Pancreas (tissue), 10 donors: ENCODE results near the gene CYP1B1. TPM values are rescaled to one million over a fixed set of nuclear protein-coding genes. Genes with fewer than 3 reads are reported as not detected.
A peak's percentile ranks its signal among the peaks of the same experiment; 100 is the strongest.

Experiments
- ATAC-seq, 4 donors: fragments of 200-7000 bp; cut with Tn5 transposase; one replicate each; pipeline versions ENCODE4 v1.8.0 to v1.9.1; 2020; ENCODE audit warnings: mild to moderate bottlenecking in 4 of 4, moderate library complexity in 4 of 4
- DNase-seq, 6 donors: peaks; one replicate each; pipeline ENCODE4 v3.0.0-alpha.2; 2020
- FAIRE-seq: peaks from 2 replicates; lab custom pipeline; 2012; peaks lifted over from hg19 to GRCh38; lab: Jason Lieb, UNC
- H3K27ac ChIP-seq, 4 donors: fragments of 200-600 bp; sonication (generic); 1 replicate in 3 of 4; 2 replicates in 1 of 4; pipeline versions ENCODE4 v1.5.0 to v1.8.0; 2020
- H3K27me3 ChIP-seq, 4 donors: fragments of 200-600 bp; one replicate each; pipeline ENCODE4 v1.8.0; 2021
- H3K36me3 ChIP-seq, 3 donors: fragments of 200-600 bp; sonication (generic) in 1 of 3; one replicate each; pipeline versions ENCODE4 v1.5.0 to v1.8.0; 2020 to 2021
- H3K4me1 ChIP-seq, 3 donors: fragments of 200-600 bp; one replicate each; pipeline ENCODE4 v1.8.0; 2021
- H3K4me3 ChIP-seq, 4 donors: fragments of 200-600 bp; sonication (generic) in 2 of 4; one replicate each; pipeline versions ENCODE4 v1.5.0 to v1.8.0; 2020 to 2021
- H3K9me3 ChIP-seq, 4 donors: fragments of 200-600 bp; one replicate each; pipeline ENCODE4 v1.8.0; 2021
- WGBS, 2 donors: extraction: QIAGEN DNeasy Blood & Tissue Kit; methylation state at CpG; one replicate each; pipeline ENCODE4 v1.1.7; 2013; 5-methylcytosine and 5-hydroxymethylcytosine counted together
- intact Hi-C, 3 donors: fragments of 100-400 bp; cut with DNase I; formaldehyde crosslinking; loops; one replicate each; pipeline versions ENCODE4 v1.11.1 to v1.14.2; 2022
- polyA plus RNA-seq, 2 donors: library from polyadenylated mRNA; stranded (reverse); fragments of 200-250 nt; gene quantifications; one replicate each; pipeline ENCODE4 v1.2.3, GENCODE V29; 2013
- total RNA-seq, 6 donors: library from RNA; stranded (reverse); fragmentation: NEBNext Ultra II Directional in 4 of 6; extraction: Animal tissue kit (Norgen Biotek cat#: 25700) in 4 of 6; gene quantifications; one replicate each; pipeline versions ENCODE4 v1.2.1 to v1.2.4, GENCODE V29; 2021 to 2023
- TF ChIP-seq, protein P1 (sequence below), 4 donors: fragments of 200-600 bp; sonication (generic) in 3 of 4; IDR thresholded peaks; one replicate each; pipeline versions ENCODE4 v1.5.0 to v1.8.0; 2021; ENCODE audit warnings: antibody characterized with exemption in 4 of 4
- donor health status: healthy with polysubstance abuse.
- donor health status: DM: no; HTN: no; CAD: no; lungs with moderate emphysema.
- donor health status: DM: no; HTN: no; CAD: no.
- donor health status: control.
- donor health status: control.
- donor health status: Bipolar disorder and iron deficiency.
- donor health status: DM: yes; HTN: yes; CAD: no.
- donor health status: DM: no; HTN: no; CAD: no.
- donor health status: DM: no; HTN: no; CAD: no.
- donor health status: DM: yes; HTN: yes; CAD: no.

Gene CYP1B1
- total and polyA plus RNA-seq, 8 donors = 0.93 to 36.3 (median 3.3) TPM

DNA sequence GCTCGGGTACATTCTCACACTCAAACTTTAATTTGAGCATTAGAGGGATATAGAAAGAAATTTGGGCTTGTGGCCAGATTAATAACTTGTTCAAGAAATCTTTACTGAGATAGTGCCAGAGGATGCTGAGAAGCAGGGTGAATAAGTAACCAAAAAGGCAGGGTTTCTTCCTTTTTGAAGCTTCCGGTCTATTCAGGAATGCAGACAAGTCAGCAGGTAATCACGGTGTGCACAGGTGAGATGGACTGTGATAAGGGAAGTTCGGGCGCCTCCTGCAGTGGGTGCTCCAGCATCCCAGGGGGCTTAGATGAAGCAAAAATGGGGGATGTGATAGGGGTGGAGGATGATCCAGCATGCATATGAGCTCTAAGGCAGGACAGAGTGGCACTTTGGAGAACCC, 44.9 kb upstream of the CYP1B1 start:
- H3K36me3 ChIP-seq = no peaks in the 10 kb centered on the region
- intact Hi-C loops = no loop called here
- no peak for FAIRE-seq
- TF ChIP-seq, protein P1, sequence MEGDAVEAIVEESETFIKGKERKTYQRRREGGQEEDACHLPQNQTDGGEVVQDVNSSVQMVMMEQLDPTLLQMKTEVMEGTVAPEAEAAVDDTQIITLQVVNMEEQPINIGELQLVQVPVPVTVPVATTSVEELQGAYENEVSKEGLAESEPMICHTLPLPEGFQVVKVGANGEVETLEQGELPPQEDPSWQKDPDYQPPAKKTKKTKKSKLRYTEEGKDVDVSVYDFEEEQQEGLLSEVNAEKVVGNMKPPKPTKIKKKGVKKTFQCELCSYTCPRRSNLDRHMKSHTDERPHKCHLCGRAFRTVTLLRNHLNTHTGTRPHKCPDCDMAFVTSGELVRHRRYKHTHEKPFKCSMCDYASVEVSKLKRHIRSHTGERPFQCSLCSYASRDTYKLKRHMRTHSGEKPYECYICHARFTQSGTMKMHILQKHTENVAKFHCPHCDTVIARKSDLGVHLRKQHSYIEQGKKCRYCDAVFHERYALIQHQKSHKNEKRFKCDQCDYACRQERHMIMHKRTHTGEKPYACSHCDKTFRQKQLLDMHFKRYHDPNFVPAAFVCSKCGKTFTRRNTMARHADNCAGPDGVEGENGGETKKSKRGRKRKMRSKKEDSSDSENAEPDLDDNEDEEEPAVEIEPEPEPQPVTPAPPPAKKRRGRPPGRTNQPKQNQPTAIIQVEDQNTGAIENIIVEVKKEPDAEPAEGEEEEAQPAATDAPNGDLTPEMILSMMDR (IDR thresholded peaks at IDR 0.05) = no peak
- no peaks in the 10 kb centered on the region for H3K4me1 ChIP-seq
- 33 to 43% methylated on average over 5 of the region's 5 CpGs for WGBS, 2 donors
- H3K27ac ChIP-seq = no peak overlapping the region
- H3K9me3 ChIP-seq = no peaks in the 10 kb centered on the region
- DNase-seq = no peak
- H3K27me3 ChIP-seq = no peaks in the 10 kb centered on the region
- H3K4me3 ChIP-seq = no peak overlapping the region
- peak in 3 of 4 donors; percentile 15 to 50 (median 22) for ATAC-seq

DNA sequence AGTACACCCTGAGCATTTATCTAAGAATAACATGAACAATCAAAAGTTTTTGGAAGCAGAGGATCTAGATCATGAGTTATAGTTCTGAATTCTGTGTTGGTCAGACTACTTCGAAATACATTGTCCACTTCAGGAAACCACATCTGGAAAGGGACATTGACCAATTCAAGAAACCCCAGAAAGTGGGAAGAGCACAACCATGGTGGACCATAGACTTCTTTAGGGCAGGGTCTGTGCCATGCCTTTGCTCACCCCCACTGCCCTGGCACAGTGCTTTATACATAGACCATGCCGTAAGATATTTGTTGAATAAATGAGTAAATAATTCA, 44.3 kb upstream of the CYP1B1 start:
- H3K27ac ChIP-seq = no peak overlapping the region
- H3K9me3 ChIP-seq = no peaks in the 10 kb centered on the region
- DNase-seq (no peak), ATAC-seq (no peak), FAIRE-seq (no peak)
- H3K4me1 ChIP-seq = no peaks in the 10 kb centered on the region
- 56 to 59% methylated on average over 2 of the region's 2 CpGs for WGBS, 2 donors
- H3K36me3 ChIP-seq = no peaks in the 10 kb centered on the region
- TF ChIP-seq, protein P1 (IDR thresholded peaks at IDR 0.05) = no peak
- H3K4me3 ChIP-seq = no peak overlapping the region
- intact Hi-C loops = no loop called here
- no peaks in the 10 kb centered on the region for H3K27me3 ChIP-seq

DNA sequence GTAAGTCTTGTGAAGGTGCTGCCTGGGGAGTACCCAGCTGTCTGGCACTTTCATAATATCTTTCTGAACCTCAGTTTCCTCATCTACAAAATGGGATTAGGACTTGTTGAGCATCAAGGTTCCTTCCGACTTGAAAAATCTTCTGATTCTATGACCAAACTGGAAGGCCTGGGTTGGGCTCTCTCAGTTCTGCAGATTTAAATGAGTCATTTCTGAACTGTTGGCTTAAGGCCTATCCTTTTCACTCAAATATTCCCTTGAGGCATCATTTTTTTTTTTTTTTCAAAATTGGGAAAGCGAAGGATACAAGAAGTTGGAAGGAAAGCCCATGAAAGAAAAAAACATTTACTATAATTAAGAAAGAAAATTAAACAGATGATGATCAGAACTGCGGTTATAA, 40.8 kb upstream of the CYP1B1 start:
- Histone ChIP-seq H3K4me1 (peaks cover 0 to 18% (median 18%) of the 10 kb centered on the region in 3 donors), H3K27ac (no peak overlapping the region), H3K9me3 (no peaks in the 10 kb centered on the region), H3K36me3 (no peaks in the 10 kb centered on the region), H3K4me3 (no peak overlapping the region), H3K27me3 (no peaks in the 10 kb centered on the region)
- TF ChIP-seq, protein P1 (IDR thresholded peaks at IDR 0.05) = no peak
- WGBS, 2 donors = 78 to 87% methylated on average over 3 of the region's 3 CpGs
- FAIRE-seq = no peak
- no peak for DNase-seq
- intact Hi-C loops = loop anchor here in 2 of 3 donors (10.0 kb wide), 1 partner anchor 132 kb away; no protein-coding TSS in a partner anchor
- ATAC-seq = no peak

DNA sequence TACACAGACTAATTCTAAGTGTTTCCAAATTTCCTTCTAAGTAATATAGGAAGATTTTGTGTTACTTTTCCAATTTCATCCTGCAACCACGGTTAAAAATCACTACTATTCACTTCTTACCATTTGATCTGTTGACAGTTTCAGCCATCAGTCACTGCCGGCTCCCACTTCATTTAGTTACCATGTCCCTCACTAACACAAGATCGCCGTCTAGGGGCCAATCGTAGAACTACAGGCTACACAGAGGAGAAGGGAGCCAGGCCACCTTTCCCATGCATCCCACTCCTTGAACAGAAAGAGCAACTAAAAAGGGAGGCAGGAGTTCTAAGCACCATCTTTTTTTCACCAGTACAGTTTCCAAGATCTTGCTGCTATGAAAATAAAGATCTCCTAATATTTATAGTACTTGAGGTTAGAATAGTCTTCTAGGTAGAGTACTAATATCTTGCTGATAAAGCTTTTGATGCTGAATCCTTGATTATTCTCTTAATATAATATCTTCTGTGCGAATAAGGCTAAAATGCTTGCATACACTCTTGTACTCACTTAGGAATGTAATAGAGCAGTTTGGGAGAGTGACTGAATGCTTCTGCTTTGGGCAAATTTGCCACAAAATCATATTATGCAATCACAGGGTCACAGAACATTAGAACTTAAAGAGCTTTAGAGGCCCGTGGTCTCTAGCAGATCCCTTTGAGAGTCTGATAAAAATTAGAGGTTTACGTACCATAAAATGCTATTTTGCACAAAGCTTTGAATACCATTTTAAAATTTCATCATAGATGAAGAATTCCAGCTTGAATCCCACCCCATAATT, 39.5 kb upstream of the CYP1B1 start:
- ATAC-seq (peak; percentile 83 to 94 (median 90)), FAIRE-seq (no peak), DNase-seq (peak; percentile 45 to 93 (median 76))
- Histone ChIP-seq H3K27ac (no peak overlapping the region), H3K27me3 (no peaks in the 10 kb centered on the region), H3K36me3 (no peaks in the 10 kb centered on the region), H3K9me3 (no peaks in the 10 kb centered on the region), H3K4me1 (peaks cover 0 to 21% (median 19%) of the 10 kb centered on the region in 3 donors), H3K4me3 (no peak overlapping the region)
- intact Hi-C loops = loop anchor here in 2 of 3 donors (10.0 kb wide), 1 partner anchor 131 kb away; no protein-coding TSS in a partner anchor
- TF ChIP-seq, protein P1 (IDR thresholded peaks at IDR 0.05) = peak; percentile 86 to 95 (median 90)
- 20 to 22% methylated on average over 8 of the region's 8 CpGs for WGBS, 2 donors
